CD8-positive, alpha-beta memory T cell (primary cell): ENCODE measurements around the gene DNER. TPM values are rescaled to one million over a fixed set of nuclear protein-coding genes. Genes with fewer than 3 reads are reported as not detected.

ENCODE experiments used
- CTCF ChIA-PET: fragments of 350-600 bp; sonication (Branson Sonifier 250); formaldehyde crosslinking; loops from one replicate; lab custom pipeline; 2021; ENCODE audit warnings: antibody characterized with exemption; lab: Charles Lee
- POLR2A ChIA-PET: fragments of 350-600 bp; sonication (Branson Sonifier 250); formaldehyde crosslinking; loops from one replicate; lab custom pipeline; 2021; ENCODE audit warnings: antibody characterized with exemption; lab: Charles Lee
- DNase-seq, 5 donors: peaks; one replicate each; pipeline versions ENCODE4 v3.0.0 to v3.0.0-alpha.2; 2020 to 2022; ENCODE audit warnings: mixed read lengths in 1 of 5
- H3K27ac ChIP-seq: one replicate; pipeline ENCODE4 v1.7.0; 2013; ENCODE audit warnings: low read depth, mild to moderate bottlenecking, low read length, moderate library complexity
- H3K27me3 ChIP-seq: 2 replicates; pipeline ENCODE4 v1.7.0; 2013; ENCODE audit warnings: low read length, mild to moderate bottlenecking; ENCODE audit not compliant: insufficient read depth, poor library complexity, severe bottlenecking
- H3K36me3 ChIP-seq: 2 replicates; pipeline ENCODE4 v1.7.0; 2013; ENCODE audit warnings: mild to moderate bottlenecking, low read length, moderate library complexity; ENCODE audit not compliant: insufficient read depth
- H3K4me1 ChIP-seq: 2 replicates; pipeline ENCODE4 v1.7.0; 2013; ENCODE audit warnings: mild to moderate bottlenecking, low read length, moderate library complexity; ENCODE audit not compliant: insufficient read depth
- H3K4me3 ChIP-seq: 2 replicates; pipeline ENCODE4 v1.7.0; 2013; ENCODE audit warnings: mild to moderate bottlenecking, low read length
- H3K9me3 ChIP-seq: 2 replicates; pipeline ENCODE4 v1.7.0; 2013; ENCODE audit warnings: mild to moderate bottlenecking, low read length
- H3K27ac Mint-ChIP-seq, 8 donors: one replicate each; pipeline ENCODE4 v1.8.0; 2020 to 2021; ENCODE audit warnings: mixed read lengths in 8 of 8, mild to moderate bottlenecking in 6 of 8, inconsistent platforms in 3 of 8, moderate library complexity in 3 of 8
- H3K27me3 Mint-ChIP-seq, 2 donors: one replicate each; pipeline ENCODE4 v1.8.0; 2020 to 2021; ENCODE audit warnings: mixed read lengths in 2 of 2, mild to moderate bottlenecking in 1 of 2, moderate library complexity in 1 of 2
- H3K36me3 Mint-ChIP-seq, 3 donors: one replicate each; pipeline ENCODE4 v1.8.0; 2020 to 2021; ENCODE audit warnings: mixed read lengths in 3 of 3, inconsistent platforms in 1 of 3, mild to moderate bottlenecking in 1 of 3
- H3K4me1 Mint-ChIP-seq, 3 donors: one replicate each; pipeline ENCODE4 v1.8.0; 2020 to 2021; ENCODE audit warnings: mixed read lengths in 3 of 3, inconsistent platforms in 1 of 3, mild to moderate bottlenecking in 1 of 3
- H3K4me3 Mint-ChIP-seq, 7 donors: one replicate each; pipeline ENCODE4 v1.8.0; 2020 to 2021; ENCODE audit warnings: mixed read lengths in 7 of 7, mild to moderate bottlenecking in 6 of 7, moderate library complexity in 4 of 7, inconsistent platforms in 2 of 7
- H3K9me3 Mint-ChIP-seq, 5 donors: one replicate each; pipeline ENCODE4 v1.8.0; 2020 to 2022; ENCODE audit warnings: mixed read lengths in 5 of 5, mild to moderate bottlenecking in 3 of 5, moderate library complexity in 2 of 5, inconsistent platforms in 1 of 5
- polyA plus RNA-seq: library from polyadenylated mRNA; unstranded; fragments of 300-500 nt; fragmentation: Illumina TruSeq; gene quantifications from one replicate; pipeline ENCODE4 v1.2.3, GENCODE V29; 2021
- total RNA-seq, 2 experiments: library from RNA; stranded (reverse); gene quantifications; one replicate each; pipeline ENCODE4 v1.2.3, GENCODE V29; 2021

Gene DNER
- total and polyA plus RNA-seq, 3 experiments from 2014 or later: not detected

DNA sequence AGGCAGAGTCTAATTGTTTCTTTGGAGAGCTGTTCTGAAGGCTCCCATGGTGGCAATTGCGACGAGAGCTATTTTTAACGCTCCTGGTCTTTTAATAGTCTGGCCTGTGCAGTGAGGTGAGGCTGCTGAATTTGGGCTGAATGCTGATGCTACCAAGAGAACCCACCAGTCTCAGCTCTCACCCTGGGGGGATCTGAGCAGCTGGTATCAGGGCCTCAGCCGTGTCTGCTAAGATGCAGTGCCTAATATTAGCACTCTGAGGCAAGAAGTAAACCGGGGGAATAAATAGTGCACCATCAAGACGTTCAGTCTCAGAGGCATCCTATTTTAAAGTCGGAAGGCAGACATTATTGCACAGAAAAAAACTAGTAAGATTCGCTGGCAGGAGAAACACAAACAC, 228.5 kb downstream of the DNER start:
- Mint-ChIP-seq H3K9me3 (peaks cover 0 to 7% (median 3%) of the 10 kb centered on the region in 5 donors), H3K27ac (no peak overlapping the region), H3K27me3 (peaks cover 0 to 8% of the 10 kb centered on the region in 2 donors), H3K4me3 (no peak overlapping the region), H3K36me3 (no peaks in the 10 kb centered on the region), H3K4me1 (no peaks in the 10 kb centered on the region)
- H3K4me1 ChIP-seq: no peaks in the 10 kb centered on the region
- ChIA-PET CTCF (no interaction called here), POLR2A (no interaction called here)
- H3K27me3 ChIP-seq: no peaks in the 10 kb centered on the region
- no peak for DNase-seq
- no peak overlapping the region for H3K27ac ChIP-seq
- H3K4me3 ChIP-seq: no peak overlapping the region
- H3K9me3 ChIP-seq: no peaks in the 10 kb centered on the region
- no peaks in the 10 kb centered on the region for H3K36me3 ChIP-seq

DNA sequence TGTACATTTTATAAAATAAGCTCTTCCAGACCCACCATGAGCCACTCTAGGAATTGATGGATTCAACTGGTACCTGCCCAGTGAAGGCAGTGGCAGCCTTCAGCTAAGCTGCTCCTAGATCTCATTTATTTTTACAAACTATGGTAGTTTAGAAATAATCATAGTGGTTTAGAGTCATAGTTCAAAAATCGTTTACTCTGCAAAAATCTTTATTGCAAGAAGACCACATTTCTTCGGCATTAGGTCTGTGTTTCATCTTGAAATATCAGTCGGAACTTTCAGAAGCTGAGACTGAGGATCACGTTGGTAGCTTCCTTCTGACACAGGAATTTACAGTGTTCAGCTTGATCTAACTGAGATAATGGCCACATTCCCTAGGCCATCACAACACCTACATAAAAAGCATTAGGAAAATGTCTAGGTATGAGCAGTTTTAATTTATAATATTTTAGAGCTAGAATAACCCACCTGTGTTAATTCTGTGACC, 237.0 kb downstream of the DNER start:
- no peaks in the 10 kb centered on the region for H3K27me3 Mint-ChIP-seq
- Histone ChIP-seq H3K4me3 (no peak overlapping the region), H3K9me3 (no peaks in the 10 kb centered on the region), H3K36me3 (no peaks in the 10 kb centered on the region), H3K27ac (no peak overlapping the region), H3K27me3 (no peaks in the 10 kb centered on the region), H3K4me1 (no peaks in the 10 kb centered on the region)
- CTCF ChIA-PET: no interaction called here
- POLR2A ChIA-PET: no interaction called here
- DNase-seq: no peak
- H3K27ac Mint-ChIP-seq: no peak overlapping the region
- no peak overlapping the region for H3K4me3 Mint-ChIP-seq
- no peaks in the 10 kb centered on the region for H3K9me3 Mint-ChIP-seq
- H3K4me1 Mint-ChIP-seq: no peaks in the 10 kb centered on the region
- no peaks in the 10 kb centered on the region for H3K36me3 Mint-ChIP-seq

DNA sequence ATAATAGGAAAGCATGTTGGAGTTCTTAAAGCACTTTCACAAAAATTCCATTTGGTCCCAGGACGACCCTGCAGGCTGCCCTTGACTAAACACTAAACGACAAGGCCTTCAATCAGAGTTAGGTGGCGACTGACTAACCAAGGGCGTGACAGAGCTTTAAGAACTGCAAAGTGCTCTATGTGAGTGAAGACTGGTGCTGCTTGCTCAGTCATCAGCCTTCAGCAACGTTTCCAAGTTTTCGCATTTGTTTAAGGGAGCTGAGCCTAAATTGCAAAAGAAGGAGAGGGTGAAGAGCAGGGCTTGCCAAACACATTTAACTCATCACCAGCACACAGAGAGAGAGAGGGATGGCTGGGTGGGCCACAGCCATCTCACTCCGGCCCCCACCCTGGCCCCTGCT, 238.6 kb downstream of the DNER start:
- Histone ChIP-seq H3K4me3 (no peak overlapping the region), H3K27ac (no peak overlapping the region), H3K4me1 (no peaks in the 10 kb centered on the region), H3K9me3 (no peaks in the 10 kb centered on the region), H3K36me3 (no peaks in the 10 kb centered on the region), H3K27me3 (no peaks in the 10 kb centered on the region)
- no peak overlapping the region for H3K27ac Mint-ChIP-seq
- ChIA-PET CTCF (no interaction called here), POLR2A (no interaction called here)
- H3K36me3 Mint-ChIP-seq: no peaks in the 10 kb centered on the region
- H3K4me3 Mint-ChIP-seq: no peak overlapping the region
- no peaks in the 10 kb centered on the region for H3K9me3 Mint-ChIP-seq
- H3K27me3 Mint-ChIP-seq: no peaks in the 10 kb centered on the region
- no peak for DNase-seq
- no peaks in the 10 kb centered on the region for H3K4me1 Mint-ChIP-seq

- no peaks in the 10 kb centered on the region for H3K9me3 Mint-ChIP-seq
- H3K4me3 Mint-ChIP-seq: no peak overlapping the region
- H3K27ac Mint-ChIP-seq: no peak overlapping the region
- no peaks in the 10 kb centered on the region for H3K27me3 Mint-ChIP-seq
- Histone ChIP-seq H3K27me3 (no peaks in the 10 kb centered on the region), H3K27ac (no peak overlapping the region), H3K36me3 (no peaks in the 10 kb centered on the region), H3K4me1 (no peaks in the 10 kb centered on the region), H3K9me3 (no peaks in the 10 kb centered on the region), H3K4me3 (no peak overlapping the region)
- H3K4me1 Mint-ChIP-seq: no peaks in the 10 kb centered on the region
- DNase-seq: no peak
- POLR2A ChIA-PET: no interaction called here
- H3K36me3 Mint-ChIP-seq: no peaks in the 10 kb centered on the region
- CTCF ChIA-PET: no interaction called here
Measured at GRCh38 chr2:229474125-229474524, 240.2 kb downstream of the DNER start.

GRCh38 chr2:229470781-229471180, 243.6 kb downstream of the DNER start:
- Histone ChIP-seq H3K36me3 (no peaks in the 10 kb centered on the region), H3K9me3 (no peaks in the 10 kb centered on the region), H3K27ac (no peak overlapping the region), H3K4me1 (no peaks in the 10 kb centered on the region), H3K27me3 (no peaks in the 10 kb centered on the region), H3K4me3 (no peak overlapping the region)
- Mint-ChIP-seq H3K4me3 (no peak overlapping the region), H3K4me1 (no peaks in the 10 kb centered on the region), H3K36me3 (no peaks in the 10 kb centered on the region), H3K27me3 (no peaks in the 10 kb centered on the region), H3K9me3 (no peaks in the 10 kb centered on the region), H3K27ac (no peak overlapping the region)
- ChIA-PET POLR2A (no interaction called here), CTCF (no interaction called here)
- DNase-seq: no peak

DNA sequence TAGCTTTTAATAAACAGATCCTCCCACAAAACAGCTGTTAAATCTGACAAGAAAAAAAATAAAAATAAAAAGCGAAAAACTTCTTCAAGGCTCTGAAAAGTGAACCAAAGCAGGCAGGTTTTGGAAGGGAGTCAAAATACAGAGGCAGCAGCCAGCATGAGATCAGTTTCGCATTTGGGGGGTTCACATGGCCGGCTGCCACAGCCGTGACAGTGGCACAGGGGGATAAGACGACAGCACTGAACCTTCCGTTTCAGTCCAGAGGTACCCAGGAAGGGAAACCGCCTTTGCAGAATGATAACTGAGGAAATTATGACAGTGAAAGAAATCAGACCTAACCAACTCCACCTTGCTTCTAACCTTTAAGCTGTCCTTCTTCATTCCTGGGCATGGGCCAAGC, 246.6 kb downstream of the DNER start:
- no peak overlapping the region for H3K27ac Mint-ChIP-seq
- CTCF ChIA-PET: no interaction called here
- H3K4me3 Mint-ChIP-seq: no peak overlapping the region
- H3K9me3 ChIP-seq: no peaks in the 10 kb centered on the region
- no peak overlapping the region for H3K27ac ChIP-seq
- H3K4me1 Mint-ChIP-seq: no peaks in the 10 kb centered on the region
- peaks cover 0 to 5% (median 2%) of the 10 kb centered on the region in 5 donors for H3K9me3 Mint-ChIP-seq
- no peaks in the 10 kb centered on the region for H3K36me3 ChIP-seq
- no peaks in the 10 kb centered on the region for H3K36me3 Mint-ChIP-seq
- no peaks in the 10 kb centered on the region for H3K27me3 Mint-ChIP-seq
- H3K27me3 ChIP-seq: no peaks in the 10 kb centered on the region
- POLR2A ChIA-PET: no interaction called here
- no peak overlapping the region for H3K4me3 ChIP-seq
- no peak for DNase-seq
- H3K4me1 ChIP-seq: no peaks in the 10 kb centered on the region

DNA sequence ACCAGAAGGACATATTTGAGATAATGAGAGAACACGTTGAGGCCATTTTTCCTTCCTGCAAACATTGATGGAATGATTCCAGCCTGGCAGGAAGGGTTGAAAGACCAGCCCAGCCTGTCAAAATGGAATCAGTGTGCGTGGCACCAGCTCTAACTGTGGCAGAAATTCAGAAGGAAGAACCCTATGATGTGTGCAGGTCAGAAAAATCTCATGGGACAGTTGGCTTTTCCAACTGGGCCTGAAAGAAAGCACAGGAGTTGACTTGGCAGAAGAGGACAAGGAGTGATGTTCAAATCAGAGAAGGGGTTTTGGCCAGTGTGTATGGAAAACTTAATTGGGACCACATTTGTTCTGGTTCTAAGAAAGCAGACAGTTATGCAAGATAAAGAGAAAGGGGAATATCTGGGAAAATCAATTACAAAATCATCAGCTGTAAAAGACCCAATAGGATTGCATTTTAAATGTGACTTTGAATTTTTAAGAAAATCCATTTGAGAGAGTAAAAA, 250.5 kb downstream of the DNER start:
- Histone ChIP-seq H3K27ac (no peak overlapping the region), H3K36me3 (no peaks in the 10 kb centered on the region), H3K4me1 (no peaks in the 10 kb centered on the region), H3K9me3 (no peaks in the 10 kb centered on the region), H3K27me3 (no peaks in the 10 kb centered on the region), H3K4me3 (no peak overlapping the region)
- ChIA-PET CTCF (no interaction called here), POLR2A (no interaction called here)
- H3K27ac Mint-ChIP-seq: no peak overlapping the region
- no peak overlapping the region for H3K4me3 Mint-ChIP-seq
- no peak for DNase-seq
- H3K36me3 Mint-ChIP-seq: no peaks in the 10 kb centered on the region
- peaks cover 0 to 5% (median 2%) of the 10 kb centered on the region in 5 donors for H3K9me3 Mint-ChIP-seq
- H3K27me3 Mint-ChIP-seq: no peaks in the 10 kb centered on the region
- no peaks in the 10 kb centered on the region for H3K4me1 Mint-ChIP-seq

DNA sequence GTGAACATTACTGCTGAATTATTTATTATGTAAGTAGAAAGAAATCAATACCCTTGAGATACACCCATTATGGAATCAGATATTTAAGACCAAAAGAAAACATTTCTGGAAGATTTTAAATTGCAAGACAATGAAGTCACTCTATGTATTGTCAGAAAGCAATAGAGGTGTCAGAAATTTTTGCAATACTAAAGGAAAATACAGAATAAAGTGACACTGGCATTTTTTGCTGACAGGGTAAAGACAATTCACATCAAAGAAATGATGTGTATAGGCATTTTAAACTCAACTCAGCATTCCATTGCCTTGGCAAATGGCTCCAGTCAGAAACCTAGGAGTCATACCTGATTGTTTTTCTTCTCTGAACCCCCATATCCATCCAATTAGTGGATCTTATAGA, 252.2 kb downstream of the DNER start:
- CTCF ChIA-PET: no interaction called here
- no peak overlapping the region for H3K27ac ChIP-seq
- no peaks in the 10 kb centered on the region for H3K9me3 ChIP-seq
- no peak overlapping the region for H3K27ac Mint-ChIP-seq
- POLR2A ChIA-PET: no interaction called here
- no peaks in the 10 kb centered on the region for H3K36me3 Mint-ChIP-seq
- H3K4me3 ChIP-seq: no peak overlapping the region
- H3K4me3 Mint-ChIP-seq: no peak overlapping the region
- DNase-seq: no peak
- H3K27me3 ChIP-seq: no peaks in the 10 kb centered on the region
- no peaks in the 10 kb centered on the region for H3K36me3 ChIP-seq
- peaks cover 0 to 5% (median 2%) of the 10 kb centered on the region in 5 donors for H3K9me3 Mint-ChIP-seq
- no peaks in the 10 kb centered on the region for H3K27me3 Mint-ChIP-seq
- no peaks in the 10 kb centered on the region for H3K4me1 Mint-ChIP-seq
- no peaks in the 10 kb centered on the region for H3K4me1 ChIP-seq

GRCh38 chr2:229456091-229456490, 258.3 kb downstream of the DNER start:
- Histone ChIP-seq H3K27me3 (no peaks in the 10 kb centered on the region), H3K36me3 (no peaks in the 10 kb centered on the region), H3K27ac (no peak overlapping the region), H3K4me3 (no peak overlapping the region), H3K4me1 (no peaks in the 10 kb centered on the region), H3K9me3 (no peaks in the 10 kb centered on the region)
- Mint-ChIP-seq H3K4me1 (no peaks in the 10 kb centered on the region), H3K9me3 (peaks cover 0 to 4% (median 0%) of the 10 kb centered on the region in 5 donors), H3K36me3 (no peaks in the 10 kb centered on the region), H3K27me3 (peaks cover 2 to 21% of the 10 kb centered on the region in 2 donors), H3K27ac (no peak overlapping the region), H3K4me3 (no peak overlapping the region)
- CTCF ChIA-PET: no interaction called here
- POLR2A ChIA-PET: no interaction called here
- DNase-seq: no peak
